NCI-H1048 (cell line): ENCODE results near the gene PRM1.
"Not testable (repeated sequence)": the region's sequence is repeated elsewhere in the genome, so short reads cannot be mapped to it uniquely, and the experiment has no call there.

Source experiments
- DNase-seq: peaks from one replicate; lab custom pipeline; 2025; lab: John Stamatoyannopoulos, UW

The PRM1 gene

GRCh38 chr16:11297492-11298142 is 16.5 kb upstream of the PRM1 start:
- no peak for DNase-seq

GRCh38 chr16:11296706-11297491 is 15.8 kb upstream of the PRM1 start:
- no peak for DNase-seq

GRCh38 chr16:11296351-11296705 is 15.2 kb upstream of the PRM1 start:
- DNase-seq = no peak

- DNase-seq = no peak
Measured at GRCh38 chr16:11295672-11296071, 14.5 kb upstream of the PRM1 start.

GRCh38 chr16:11292076-11292748 is 11.1 kb upstream of the PRM1 start:
- no peak for DNase-seq

GRCh38 chr16:11291091-11291703 is 10.1 kb upstream of the PRM1 start:
- no peak for DNase-seq

GRCh38 chr16:11290102-11290893 is 9.2 kb upstream of the PRM1 start:
- DNase-seq = no peak

GRCh38 chr16:11289696-11290095 is 8.6 kb upstream of the PRM1 start:
- not testable (repeated sequence) for DNase-seq

- no peak for DNase-seq
Measured at GRCh38 chr16:11289202-11289601, 8.1 kb upstream of the PRM1 start.

- no peak for DNase-seq
Measured at GRCh38 chr16:11285842-11286241, 4.7 kb upstream of the PRM1 start.

- no peak for DNase-seq
Measured at GRCh38 chr16:11283820-11284248, 2.7 kb upstream of the PRM1 start.

GRCh38 chr16:11278681-11279628 is 2.2 kb downstream of the PRM1 start:
- DNase-seq = no peak

- no peak for DNase-seq
Measured at GRCh38 chr16:11277607-11278337, 3.4 kb downstream of the PRM1 start.

GRCh38 chr16:11276896-11277593 is 4.1 kb downstream of the PRM1 start:
- no peak for DNase-seq

GRCh38 chr16:11276143-11276895 is 4.8 kb downstream of the PRM1 start, which contains the start of gene PRM2:
TSS of gene PRM2 (minus strand) at chr16:11276480. CDS start at chr16:11276370, 110 bp downstream.
- no peak for DNase-seq

- DNase-seq = no peak
Measured at GRCh38 chr16:11274964-11275363, 6.2 kb downstream of the PRM1 start.

- DNase-seq = no peak
Measured at GRCh38 chr16:11273721-11274324, 7.3 kb downstream of the PRM1 start.
